SU-DHL-6 (cell line): Measurements from ENCODE around the gene ARL4D.
"Not testable (repeated sequence)": the region's sequence is repeated elsewhere in the genome, so short reads cannot be mapped to it uniquely, and the experiment has no call there.

Experiments
- H2AFZ ChIP-seq: fragments of 200-600 bp; sonication (generic); 2 replicates; pipeline ENCODE4 v1.6.1; 2014; ENCODE audit warnings: low read depth, mild to moderate bottlenecking, moderate library complexity, mixed read lengths, antibody characterized with exemption, low read length; ENCODE audit not compliant: severe bottlenecking
- H3F3A ChIP-seq: fragments of 200-600 bp; shearing (Covaris generic); 2 replicates; pipeline ENCODE4 v1.6.0; 2016; ENCODE audit warnings: antibody characterized with exemption, mild to moderate bottlenecking; ENCODE audit not compliant: insufficient read depth
- H3K27ac ChIP-seq: fragments of 200-600 bp; sonication (generic); 2 replicates; pipeline ENCODE4 v1.5.1; 2016; ENCODE audit warnings: low read depth, mild to moderate bottlenecking, low read length, moderate library complexity, mixed read lengths
- H3K27me3 ChIP-seq: fragments of 200-600 bp; sonication (generic), shearing (Covaris generic); 2 replicates; pipeline ENCODE4 v1.6.0; 2014; ENCODE audit warnings: mild to moderate bottlenecking, low read length
- H3K36me3 ChIP-seq: fragments of 200-600 bp; sonication (generic); 2 replicates; pipeline ENCODE4 v1.6.1; 2014; ENCODE audit warnings: mild to moderate bottlenecking, low read length, mixed read lengths
- H3K4me2 ChIP-seq: fragments of 300-600, 200-600 bp; shearing (Covaris generic), sonication (generic); 2 replicates; pipeline ENCODE4 v1.6.0; 2014; ENCODE audit warnings: low read length, low read depth, mild to moderate bottlenecking; ENCODE audit not compliant: poor library complexity, severe bottlenecking
- H3K4me3 ChIP-seq: fragments of 200-600 bp; sonication (generic); 2 replicates; pipeline ENCODE4 v1.5.1; 2014; ENCODE audit warnings: antibody characterized with exemption, low read length, mild to moderate bottlenecking, mixed read lengths; ENCODE audit not compliant: insufficient read depth, poor library complexity, severe bottlenecking
- H3K79me2 ChIP-seq: fragments of 200-600 bp; sonication (generic); 2 replicates; pipeline ENCODE4 v1.6.1; 2014; ENCODE audit warnings: mild to moderate bottlenecking, low read length, moderate library complexity; ENCODE audit not compliant: insufficient read depth
- H3K9ac ChIP-seq: fragments of 200-600 bp; sonication (generic); 2 replicates; pipeline ENCODE4 v1.7.0; 2014; ENCODE audit warnings: mild to moderate bottlenecking, low read length
- H3K9me2 ChIP-seq: fragments of 200-600 bp; sonication (generic); replicated peaks from 2 replicates; pipeline ENCODE4 v1.6.1; 2014; ENCODE audit warnings: low read length; ENCODE audit not compliant: insufficient read depth
- H3K9me3 ChIP-seq: fragments of 200-600 bp; sonication (generic); 2 replicates; pipeline ENCODE4 v1.6.1; 2014; ENCODE audit warnings: low read length, mixed read lengths; ENCODE audit not compliant: insufficient read depth
- H4K20me1 ChIP-seq: fragments of 200-600 bp; sonication (generic); 2 replicates; pipeline ENCODE4 v1.6.1; 2014; ENCODE audit warnings: low read depth, mild to moderate bottlenecking, antibody characterized with exemption, low read length, moderate library complexity, mixed read lengths
- CTCF ChIP-seq: fragments of 200-600 bp; sonication (generic); IDR thresholded peaks from one replicate; pipeline ENCODE4 v1.5.1; 2017; ENCODE audit warnings: antibody characterized with exemption, mild to moderate bottlenecking, low read length, moderate library complexity; ENCODE audit not compliant: insufficient read depth, poor library complexity, severe bottlenecking
- EZH2phosphoT487 ChIP-seq: fragments of 200-600 bp; sonication (generic), shearing (Covaris generic); conservative IDR thresholded peaks from 2 replicates; pipeline ENCODE4 v1.6.1; 2018; ENCODE audit warnings: mild to moderate bottlenecking, antibody characterized with exemption, low read length, moderate library complexity, mixed read lengths

The ARL4D gene

GRCh38 chr17:43363926-43364285 is 34.9 kb upstream of the ARL4D start:
- H3K4me2 ChIP-seq: no peak overlapping the region
- no peaks in the 10 kb centered on the region for H3K36me3 ChIP-seq
- TF ChIP-seq CTCF (no peak), EZH2phosphoT487 (no peak)
- no peak overlapping the region for H3K27ac ChIP-seq
- H3K4me3 ChIP-seq: no peak overlapping the region
- H3F3A ChIP-seq: 0 out of 2 replicates have a peak, but pooled peaks cover 7% of the 10 kb centered on the region
- H2AFZ ChIP-seq: no peak overlapping the region
- H4K20me1 ChIP-seq: no peaks in the 10 kb centered on the region
- H3K79me2 ChIP-seq: no peaks in the 10 kb centered on the region
- H3K27me3 ChIP-seq: no peaks in the 10 kb centered on the region
- no peaks in the 10 kb centered on the region for H3K9me3 ChIP-seq
- H3K9ac ChIP-seq: no peak overlapping the region
- H3K9me2 ChIP-seq: no peaks in the 10 kb centered on the region

GRCh38 chr17:43365356-43365755 is 33.4 kb upstream of the ARL4D start:
- H2AFZ ChIP-seq: no peak overlapping the region
- no peaks in the 10 kb centered on the region for H3K9me2 ChIP-seq
- no peak overlapping the region for H3K27ac ChIP-seq
- H3K4me2 ChIP-seq: no peak overlapping the region
- H4K20me1 ChIP-seq: no peaks in the 10 kb centered on the region
- 0 out of 2 replicates have a peak, but pooled peaks cover 7% of the 10 kb centered on the region for H3F3A ChIP-seq
- no peak overlapping the region for H3K9ac ChIP-seq
- H3K4me3 ChIP-seq: no peak overlapping the region
- H3K36me3 ChIP-seq: no peaks in the 10 kb centered on the region
- H3K27me3 ChIP-seq: no peaks in the 10 kb centered on the region
- TF ChIP-seq CTCF (no peak), EZH2phosphoT487 (no peak)
- H3K9me3 ChIP-seq: no peaks in the 10 kb centered on the region
- H3K79me2 ChIP-seq: no peaks in the 10 kb centered on the region

- H3K27me3 ChIP-seq, H3K36me3 ChIP-seq, H3K27ac ChIP-seq, H3K9me2 ChIP-seq, H3F3A ChIP-seq, H3K4me3 ChIP-seq, H2AFZ ChIP-seq, H3K4me2 ChIP-seq, H3K9me3 ChIP-seq, H3K79me2 ChIP-seq, H4K20me1 ChIP-seq, H3K9ac ChIP-seq: not testable (repeated sequence)
Measured at GRCh38 chr17:43365921-43366320, 32.9 kb upstream of the ARL4D start.

- Histone ChIP-seq H3K9ac (no peak overlapping the region), H3K9me3 (no peaks in the 10 kb centered on the region), H3F3A (0 out of 2 replicates have a peak, but pooled peaks cover 7% of the 10 kb centered on the region), H3K79me2 (no peaks in the 10 kb centered on the region), H2AFZ (no peak overlapping the region), H4K20me1 (no peaks in the 10 kb centered on the region), H3K27me3 (no peaks in the 10 kb centered on the region), H3K27ac (no peak overlapping the region), H3K4me3 (no peak overlapping the region), H3K4me2 (peak overlapping the region; percentile 44), H3K9me2 (no peaks in the 10 kb centered on the region), H3K36me3 (no peaks in the 10 kb centered on the region)
- TF ChIP-seq EZH2phosphoT487 (no peak), CTCF (no peak)
Measured at GRCh38 chr17:43366891-43367736, 31.7 kb upstream of the ARL4D start.
